Embryonic facial prominence (tissue), 1 donor: ENCODE results near the gene STXBP5.

Source experiments
- DNase-seq: peaks from one replicate; pipeline ENCODE4 v3.0.0-alpha.2; 2016; ENCODE audit errors: extremely low spot score

Gene STXBP5

GRCh38 chr6:147211349-147211748, 7.1 kb downstream of the STXBP5 start:
- DNase-seq, result no peak

DNA sequence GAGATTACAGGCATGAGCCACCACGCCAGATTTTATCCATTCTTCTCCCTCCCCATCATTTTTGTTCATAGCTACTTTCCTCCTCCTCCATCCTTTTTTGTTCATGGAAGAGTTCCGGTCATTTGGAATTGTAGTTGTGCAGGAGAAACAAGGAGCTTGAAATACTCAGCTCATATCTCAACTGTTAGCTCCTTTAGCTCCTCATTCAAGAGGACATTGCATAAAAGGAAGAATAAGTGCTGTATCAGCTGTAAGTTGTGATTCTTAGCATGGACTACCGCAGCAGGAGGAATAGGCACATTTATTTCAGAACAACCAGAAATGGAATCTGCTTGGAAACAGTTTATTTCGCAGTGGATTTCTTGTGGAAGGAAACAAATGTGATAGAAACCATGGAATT, 7.6 kb downstream of the STXBP5 start:
- DNase-seq, result no peak

- DNase-seq, result no peak
Measured at GRCh38 chr6:147212622-147213021, 8.4 kb downstream of the STXBP5 start.

GRCh38 chr6:147213772-147214171, 9.6 kb downstream of the STXBP5 start:
- no peak for DNase-seq

- no peak for DNase-seq
Measured at GRCh38 chr6:147214248-147215227, 10.3 kb downstream of the STXBP5 start.

GRCh38 chr6:147216915-147217314, 12.7 kb downstream of the STXBP5 start:
- DNase-seq, result no peak

DNA sequence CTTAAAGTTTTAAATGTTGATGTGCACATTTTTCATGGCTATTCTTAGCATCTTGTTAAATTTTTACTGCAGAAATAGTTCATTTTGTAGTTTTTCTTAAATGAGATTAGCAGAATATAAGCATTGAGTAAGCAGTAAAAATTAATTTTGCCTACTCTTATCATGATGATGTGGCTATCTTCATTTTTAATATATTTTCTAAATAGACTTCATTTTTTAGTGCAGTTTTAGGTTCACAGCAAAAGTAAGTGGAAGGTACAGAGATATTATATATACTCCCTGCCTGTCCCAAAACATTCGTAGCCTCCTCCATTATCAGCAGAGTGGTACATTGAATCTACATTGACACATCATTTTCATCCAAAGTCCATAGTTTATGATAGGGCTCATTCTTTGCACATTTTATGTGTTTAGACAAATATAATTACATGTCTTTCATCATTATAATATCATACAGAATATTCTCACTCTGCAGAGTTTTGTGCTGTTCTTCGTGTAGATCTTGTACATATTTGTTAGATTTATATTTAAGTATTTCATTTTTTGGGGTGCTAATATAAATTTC, 13.7 kb downstream of the STXBP5 start:
- no peak for DNase-seq

- DNase-seq, result no peak
Measured at GRCh38 chr6:147218797-147219196, 14.6 kb downstream of the STXBP5 start.

GRCh38 chr6:147219463-147219862, 15.2 kb downstream of the STXBP5 start:
- DNase-seq, result no peak

GRCh38 chr6:147220345-147220744, 16.1 kb downstream of the STXBP5 start:
- DNase-seq, result no peak

DNA sequence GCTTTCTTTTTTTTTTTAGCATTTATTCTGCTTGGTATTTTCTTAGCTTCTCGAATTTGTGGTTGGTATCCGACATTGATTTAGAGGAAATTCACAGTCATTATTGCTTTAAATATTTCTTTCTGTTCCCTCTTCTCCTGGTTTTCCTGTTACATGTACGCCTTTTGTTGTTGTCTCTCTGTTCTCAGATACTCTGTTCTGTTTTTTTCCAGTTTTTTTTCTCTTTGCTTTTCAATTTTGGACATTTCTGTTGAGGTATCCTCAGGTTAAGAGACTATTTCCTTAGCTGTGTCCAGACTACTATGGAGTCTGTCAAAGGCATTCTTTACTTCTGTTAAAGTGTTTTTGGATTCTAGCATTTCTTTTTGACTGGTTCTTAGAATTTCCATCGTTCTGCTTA, 17.5 kb downstream of the STXBP5 start:
- no peak for DNase-seq

DNA sequence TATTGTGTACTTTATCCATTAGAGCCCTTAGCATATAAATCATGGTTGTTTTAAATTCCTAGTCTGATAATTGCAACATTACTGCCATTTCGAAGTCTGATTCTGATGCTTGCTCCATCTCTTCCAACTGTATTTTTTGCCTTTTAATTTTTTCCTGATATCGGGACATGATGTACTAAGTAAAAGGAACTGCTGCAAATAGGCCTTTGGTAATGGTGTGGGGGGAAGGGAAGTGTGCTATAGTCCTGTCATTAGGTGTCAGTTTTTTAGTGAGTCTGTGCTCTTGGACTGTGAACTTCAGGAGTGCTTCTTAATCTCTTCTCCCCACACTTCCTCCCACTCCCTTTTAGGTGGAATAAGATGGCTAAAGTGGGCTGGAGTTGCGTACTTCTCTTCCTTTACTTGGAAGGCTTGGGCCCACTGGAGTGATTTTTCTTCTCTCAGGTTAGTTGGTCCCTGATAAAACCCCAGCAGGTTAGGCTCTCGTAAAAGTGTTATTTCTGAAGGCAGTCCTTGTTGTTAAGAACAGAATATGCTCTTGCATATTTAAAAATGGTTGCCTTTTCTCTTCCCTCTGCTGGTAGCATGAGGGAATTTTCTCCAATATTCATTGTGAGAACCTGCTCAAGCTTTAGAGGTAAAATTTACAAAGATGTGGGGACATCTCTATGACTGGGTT, 18.1 kb downstream of the STXBP5 start:
- DNase-seq, result no peak

DNA sequence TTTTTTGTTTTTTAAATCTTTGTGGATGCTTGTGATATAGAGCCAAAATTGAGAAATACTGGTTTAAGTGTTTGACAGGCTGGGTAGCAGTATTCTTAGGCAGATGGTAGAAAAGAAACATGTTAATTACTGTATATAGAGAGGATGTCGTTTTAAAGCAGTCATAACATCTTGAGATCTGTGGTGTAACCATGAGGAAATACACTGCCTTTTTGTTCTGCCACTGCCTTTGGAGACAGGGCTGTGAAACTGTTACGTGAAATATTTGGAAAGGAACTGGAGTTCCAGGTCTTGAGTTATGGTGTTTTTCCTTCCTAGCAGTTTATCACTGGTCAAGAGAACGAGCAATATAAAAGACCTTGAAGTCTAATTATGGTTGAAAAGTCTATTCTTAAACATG, 19.5 kb downstream of the STXBP5 start:
- no peak for DNase-seq

DNA sequence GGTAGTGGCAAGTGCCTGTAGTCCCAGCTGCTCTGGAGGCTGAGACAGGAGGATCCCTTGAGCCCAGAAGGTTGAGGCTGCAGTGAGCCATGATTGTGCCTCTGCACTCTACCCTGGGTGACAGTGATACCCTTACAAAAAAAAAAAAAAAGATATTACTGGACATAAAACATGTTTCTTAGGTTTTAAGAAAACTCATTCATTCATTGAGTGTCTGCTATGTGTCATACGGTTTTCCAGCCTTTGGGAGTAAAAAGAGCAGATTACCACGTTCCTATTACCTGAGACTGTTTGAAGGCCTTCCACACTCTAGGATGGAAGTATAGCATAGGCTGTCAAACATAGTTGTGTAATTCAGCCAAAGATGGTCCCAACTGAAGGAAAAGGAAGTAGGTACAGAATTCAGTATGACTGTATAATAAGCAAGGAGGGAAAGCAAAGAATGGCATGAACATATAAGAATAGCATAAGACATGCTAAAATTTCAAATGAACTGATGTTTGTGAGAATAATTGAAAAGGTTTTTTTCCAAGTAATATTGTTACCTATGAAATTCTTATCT, 22.0 kb downstream of the STXBP5 start:
- DNase-seq, result no peak

- no peak for DNase-seq
Measured at GRCh38 chr6:147226877-147227276, 22.7 kb downstream of the STXBP5 start.

DNA sequence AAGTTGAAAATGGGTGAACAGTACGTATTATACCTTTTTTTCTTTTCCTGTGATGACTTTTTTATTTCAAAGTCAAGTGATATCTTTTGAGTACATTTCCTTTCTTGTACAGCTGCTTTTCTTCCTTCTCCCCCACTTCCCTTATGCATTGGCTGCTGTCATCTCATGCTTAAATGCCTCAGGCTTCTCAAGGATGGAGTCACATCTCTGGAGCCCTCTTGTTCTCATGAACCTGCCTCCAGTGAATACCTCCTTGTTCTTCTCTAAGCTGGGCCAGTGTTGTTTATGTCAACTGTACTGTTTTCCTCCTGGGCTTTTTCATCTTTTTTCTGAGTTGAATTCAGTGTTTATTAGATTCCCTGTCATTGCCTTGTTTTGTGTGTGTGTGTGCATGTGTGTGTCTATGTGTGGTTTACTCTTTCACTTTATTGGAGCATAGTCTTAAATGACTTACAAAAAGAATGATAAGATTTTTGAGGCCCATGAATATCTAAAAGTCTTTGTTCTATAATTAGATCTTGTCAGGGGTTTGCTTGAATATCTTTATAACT, 23.6 kb downstream of the STXBP5 start:
- no peak for DNase-seq

GRCh38 chr6:147231589-147231988, 27.4 kb downstream of the STXBP5 start:
- no peak for DNase-seq

DNA sequence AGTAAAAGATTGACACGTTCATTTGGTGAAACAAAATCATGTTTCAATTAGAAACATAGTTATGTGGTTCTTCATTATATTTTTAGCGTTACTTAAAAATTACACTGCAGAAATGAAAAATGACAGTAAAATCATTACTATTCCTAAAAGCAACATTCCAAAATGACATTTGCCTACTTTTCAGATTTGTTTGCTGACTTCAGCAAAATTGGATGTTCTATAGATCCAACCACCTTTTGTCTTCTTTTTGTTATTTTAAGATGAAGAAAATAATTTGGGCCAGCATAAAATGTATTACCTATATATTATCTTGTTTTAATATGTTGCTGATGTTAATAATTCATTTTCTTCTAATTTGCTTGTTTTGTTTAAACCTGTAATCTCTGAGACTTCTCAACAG, 30.5 kb downstream of the STXBP5 start:
- no peak for DNase-seq

GRCh38 chr6:147238164-147238563, 33.9 kb downstream of the STXBP5 start:
- DNase-seq, result no peak

DNA sequence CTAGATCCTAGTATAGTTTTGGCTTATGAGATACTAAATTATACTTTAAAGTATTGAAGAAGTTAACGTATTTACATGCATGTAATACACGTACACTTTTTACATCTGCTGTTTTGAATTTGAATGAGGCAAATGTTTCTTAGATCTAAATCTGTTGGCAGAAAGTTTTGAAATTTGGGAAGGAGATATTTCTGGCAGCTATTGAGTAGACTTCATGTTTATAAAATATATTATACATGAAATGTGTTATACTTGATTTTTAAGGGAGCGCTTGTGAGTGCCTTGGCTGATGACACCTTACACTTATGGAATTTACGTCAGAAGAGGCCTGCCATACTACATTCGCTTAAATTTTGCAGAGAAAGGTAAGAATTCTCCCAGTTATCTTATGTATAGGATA, 34.7 kb downstream of the STXBP5 start:
- no peak for DNase-seq

- no peak for DNase-seq
Measured at GRCh38 chr6:147244832-147245231, 40.6 kb downstream of the STXBP5 start.

DNA sequence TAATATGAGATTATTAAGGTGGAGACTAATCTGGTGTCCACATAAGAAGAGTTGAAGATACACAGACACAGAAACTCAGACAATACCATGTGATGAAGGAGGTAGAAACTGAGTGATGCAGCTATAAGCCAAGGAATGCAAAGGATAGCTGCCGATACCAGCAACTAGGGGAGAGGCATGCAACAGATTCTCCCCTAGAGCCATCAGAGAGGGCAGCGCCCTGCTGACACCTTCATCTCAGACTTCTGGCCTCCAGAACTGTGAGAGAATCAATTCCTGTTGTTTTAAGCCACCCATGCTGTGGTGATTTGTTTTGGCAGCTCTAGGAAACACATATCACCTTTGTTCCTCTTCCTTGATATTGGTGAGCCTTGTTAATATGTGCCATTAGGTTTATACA, 41.5 kb downstream of the STXBP5 start:
- DNase-seq, result no peak
